GM21390 (cell line): ENCODE measurements around the gene LATS2.

ENCODE experiments used
- ATAC-seq: cut with Tn5 transposase; IDR thresholded peaks from one replicate; pipeline ENCODE4 v1.9.1; 2021; ENCODE audit not compliant: unreplicated experiment

Gene LATS2

GRCh38 chr13:21020176-21020575 lies 41.2 kb downstream of the LATS2 start:
- no peak for ATAC-seq

GRCh38 chr13:21018220-21018619 lies 43.2 kb downstream of the LATS2 start:
- ATAC-seq, result no peak

GRCh38 chr13:21016487-21016886 lies 44.9 kb downstream of the LATS2 start:
- no peak for ATAC-seq

- ATAC-seq, result no peak
Measured at GRCh38 chr13:21015284-21015683, 46.1 kb downstream of the LATS2 start.

GRCh38 chr13:21014502-21015170 lies 46.8 kb downstream of the LATS2 start:
- ATAC-seq, result no peak

- ATAC-seq, result no peak
Measured at GRCh38 chr13:21014139-21014501, 47.3 kb downstream of the LATS2 start.

- ATAC-seq, result no peak
Measured at GRCh38 chr13:21013682-21014038, 47.7 kb downstream of the LATS2 start.

GRCh38 chr13:21012841-21013681 lies 48.3 kb downstream of the LATS2 start:
- ATAC-seq, result no peak

- no peak for ATAC-seq
Measured at GRCh38 chr13:21012211-21012610, 49.2 kb downstream of the LATS2 start.

GRCh38 chr13:21011378-21011777 lies 50.0 kb downstream of the LATS2 start:
- ATAC-seq, result no peak

- ATAC-seq, result no peak
Measured at GRCh38 chr13:21010621-21011020, 50.8 kb downstream of the LATS2 start.

GRCh38 chr13:21009036-21009435 lies 52.4 kb downstream of the LATS2 start:
- ATAC-seq, result no peak

GRCh38 chr13:21008026-21008425 lies 53.4 kb downstream of the LATS2 start:
- no peak for ATAC-seq

- ATAC-seq, result no peak
Measured at GRCh38 chr13:21006141-21007005, 55.0 kb downstream of the LATS2 start.

GRCh38 chr13:21005193-21005592 lies 56.2 kb downstream of the LATS2 start:
- no peak for ATAC-seq

GRCh38 chr13:21001471-21001870 lies 59.9 kb downstream of the LATS2 start:
- no peak for ATAC-seq

- no peak for ATAC-seq
Measured at GRCh38 chr13:21000647-21001046, 60.7 kb downstream of the LATS2 start.

- ATAC-seq, result no peak
Measured at GRCh38 chr13:20998649-20999415, 62.6 kb downstream of the LATS2 start.

- no peak for ATAC-seq
Measured at GRCh38 chr13:20997301-20998161, 63.9 kb downstream of the LATS2 start.

- ATAC-seq, result no peak
Measured at GRCh38 chr13:20995245-20995838, 66.0 kb downstream of the LATS2 start.
